HCT116 (cell line): ENCODE measurements around the gene CCDC57. TPM values are rescaled to one million over a fixed set of nuclear protein-coding genes. Genes with fewer than 3 reads are reported as not detected.
A peak's percentile ranks its signal among the peaks of the same experiment; 100 is the strongest.

Source experiments
- ATAC-seq: fragments of 200-7000 bp; cut with Tn5 transposase; 2 replicates; pipeline ENCODE4 v1.9.1; 2020; ENCODE audit warnings: mild to moderate bottlenecking, moderate library complexity
- BruUV-seq: library from RNA; stranded (reverse); fragments of 400-500 nt; replicated peaks from 2 replicates; lab custom pipeline; 2021; lab: Mats Ljungman, UMichigan
- CTCF ChIA-PET: fragments of 300-600 bp; sonication (Branson Sonifier 250); formaldehyde crosslinking; loops from one replicate; lab custom pipeline; 2021; ENCODE audit warnings: antibody characterized with exemption; lab: Charles Lee
- POLR2A ChIA-PET: fragments of 300-600, 350-600 bp; sonication (Branson Sonifier 250); formaldehyde crosslinking; loops from one replicate; lab custom pipeline; 2021; ENCODE audit warnings: antibody characterized with exemption; lab: Charles Lee
- RAD21 ChIA-PET, 2 experiments: fragments of 300-600 bp; sonication (Branson Sonifier 250); formaldehyde crosslinking; loops; one replicate each; lab custom pipeline; 2023; ENCODE audit warnings: low total read pairs in 2 of 2; ENCODE audit not compliant: uncharacterized antibody in 2 of 2, unreplicated experiment in 2 of 2, low non-redundant PET in 1 of 2; lab: Charles Lee
- DNase-seq: peaks from one replicate; pipeline ENCODE4 v3.0.0-alpha.2; 2010; ENCODE audit warnings: low read depth, low spot score
- H2AFZ ChIP-seq: fragments of 200-600 bp; shearing (Covaris generic), sonication (generic); 2 replicates; pipeline ENCODE4 v1.6.1; 2017; ENCODE audit warnings: low read depth, mixed run types, mixed read lengths, antibody characterized with exemption, low read length; ENCODE audit not compliant: poor library complexity, severe bottlenecking
- H3K27ac ChIP-seq: 2 replicates; pipeline ENCODE4 v1.5.1; 2012; ENCODE audit warnings: low read depth, low read length
- H3K27me3 ChIP-seq: fragments of 200-600 bp; sonication (generic); 2 replicates; pipeline ENCODE4 v1.6.1; 2016; ENCODE audit warnings: mixed run types, low read length, mixed read lengths; ENCODE audit not compliant: insufficient read depth
- H3K36me3 ChIP-seq, 2 experiments: fragments of 200-500 bp in 1 of 2; fragments of 200-600 bp in 1 of 2; sonication (Bioruptor generic) in 1 of 2; sonication (generic) in 1 of 2; 2 replicates each; pipeline versions ENCODE4 v1.5.1 to v1.6.1; 2014 to 2016; ENCODE audit warnings: low read length in 2 of 2, inconsistent platforms in 1 of 2, mixed read lengths in 1 of 2, mixed run types in 1 of 2; ENCODE audit not compliant: insufficient read depth in 2 of 2, control insufficient read depth in 1 of 2
- H3K4me1 ChIP-seq, 2 experiments: fragments of 200-600 bp in 1 of 2; sonication (generic) in 1 of 2; 2 replicates each; pipeline versions ENCODE4 v1.5.1 to v1.6.1; 2012 to 2017; ENCODE audit warnings: low read length in 2 of 2, inconsistent platforms in 1 of 2, mild to moderate bottlenecking in 1 of 2, mixed read lengths in 1 of 2, mixed run types in 1 of 2, moderate library complexity in 1 of 2; ENCODE audit not compliant: insufficient read depth in 2 of 2, control insufficient read depth in 1 of 2
- H3K4me2 ChIP-seq: fragments of 200-600 bp; sonication (generic); 2 replicates; pipeline ENCODE4 v1.6.1; 2017; ENCODE audit warnings: mixed run types, low read length, mixed read lengths
- H3K4me3 ChIP-seq, 2 experiments: fragments of 200-600 bp in 1 of 2; sonication (generic) in 1 of 2; replicated peaks in 1 of 2; 2 replicates each; pipeline ENCODE4 v1.5.1; 2011 to 2016; ENCODE audit warnings: low read length in 2 of 2, control low read depth in 1 of 2, low read depth in 1 of 2, mild to moderate bottlenecking in 1 of 2, mixed read lengths in 1 of 2, mixed run types in 1 of 2
- H3K79me2 ChIP-seq: fragments of 200-600 bp; sonication (generic); 2 replicates; pipeline ENCODE4 v1.6.1; 2017; ENCODE audit warnings: mild to moderate bottlenecking, mixed run types, low read length, moderate library complexity, mixed read lengths; ENCODE audit not compliant: insufficient read depth
- H3K9ac ChIP-seq: fragments of 200-600 bp; sonication (generic); 2 replicates; pipeline ENCODE4 v1.6.1; 2016; ENCODE audit warnings: low read length, mixed read lengths
- H3K9me2 ChIP-seq: fragments of 200-600 bp; sonication (generic), shearing (Covaris generic); 2 replicates; pipeline ENCODE4 v1.6.1; 2017; ENCODE audit warnings: mixed run types, mild to moderate bottlenecking, moderate library complexity; ENCODE audit not compliant: insufficient read depth
- H3K9me3 ChIP-seq, 2 experiments: fragments of 200-500 bp in 1 of 2; fragments of 200-600 bp in 1 of 2; sonication (Bioruptor generic) in 1 of 2; sonication (generic) in 1 of 2; 2 replicates each; pipeline ENCODE4 v1.6.1; 2014 to 2017; ENCODE audit warnings: low read length in 2 of 2, mixed read lengths in 2 of 2, inconsistent platforms in 1 of 2, low read depth in 1 of 2, mild to moderate bottlenecking in 1 of 2, mixed run types in 1 of 2, moderate library complexity in 1 of 2; ENCODE audit not compliant: control insufficient read depth in 1 of 2, insufficient read depth in 1 of 2
- H4K20me1 ChIP-seq: fragments of 200-600 bp; sonication (generic), shearing (Covaris generic); 2 replicates; pipeline ENCODE4 v1.6.1; 2017; ENCODE audit warnings: mixed run types, mild to moderate bottlenecking, moderate library complexity; ENCODE audit not compliant: insufficient read depth
- ATF3 ChIP-seq: IDR thresholded peaks from 2 replicates; pipeline ENCODE4 v1.6.1; 2012
- CBX3 ChIP-seq: IDR thresholded peaks from 2 replicates; pipeline ENCODE4 v1.6.1; 2012; ENCODE audit warnings: low read depth
- CEBPB ChIP-seq: IDR thresholded peaks from 2 replicates; pipeline ENCODE4 v1.6.1; 2012; ENCODE audit warnings: low read depth
- EGR1 ChIP-seq: IDR thresholded peaks from 2 replicates; pipeline ENCODE4 v1.6.1; 2012; ENCODE audit warnings: low read depth
- EZH2phosphoT487 ChIP-seq: fragments of 200-600 bp; IDR thresholded peaks from 2 replicates; pipeline ENCODE4 v1.6.1; 2018; ENCODE audit warnings: antibody characterized with exemption, borderline replicate concordance
- POLR2A ChIP-seq: IDR thresholded peaks from 2 replicates; pipeline ENCODE4 v1.7.0; 2011; ENCODE audit warnings: borderline replicate concordance; ENCODE audit not compliant: insufficient read depth, insufficient read length; ENCODE audit errors: extremely low read depth
- RAD21 ChIP-seq: IDR thresholded peaks from 2 replicates; pipeline ENCODE4 v1.6.1; 2012; ENCODE audit warnings: low read depth, mild to moderate bottlenecking
- REST ChIP-seq: IDR thresholded peaks from 2 replicates; pipeline ENCODE4 v1.6.1; 2012; ENCODE audit warnings: low read depth
- SIN3A ChIP-seq: IDR thresholded peaks from 2 replicates; pipeline ENCODE4 v1.6.1; 2012; ENCODE audit warnings: low read depth
- SP1 ChIP-seq: IDR thresholded peaks from 2 replicates; pipeline ENCODE4 v1.6.1; 2012; ENCODE audit warnings: low read depth
- SRF ChIP-seq: IDR thresholded peaks from 2 replicates; pipeline ENCODE4 v1.6.1; 2012; ENCODE audit warnings: low read depth
- intact Hi-C: fragments of 100-400 bp; cut with micrococcal nuclease; formaldehyde crosslinking; loops from 2 replicates; pipeline ENCODE4 v1.10.0; 2022
- total RNA-seq: library from RNA; stranded (reverse); gene quantifications from one replicate; pipeline ENCODE4 v1.2.1, GENCODE V29; 2021; ENCODE audit not compliant: unreplicated experiment

CCDC57 gene
- total RNA-seq, 1 experiment from 2014 or later, result 143 TPM

GRCh38 chr17:82089723-82090548 is 122.7 kb downstream of the CCDC57 start:
- no TSS peak for BruUV-seq
- RAD21 ChIA-PET, result no interaction called here
- H3K36me3 ChIP-seq, result peaks cover 86 to 96% of the 10 kb centered on the region in 2 experiments
- intact Hi-C loops, result no loop called here
- H3K27ac ChIP-seq, result peak overlapping the region; percentile 14; the same call in 1 of the 2 replicates
- H3K4me2 ChIP-seq, result no peak overlapping the region
- CTCF ChIA-PET, result no interaction called here
- H3K79me2 ChIP-seq, result peaks cover 86% of the 10 kb centered on the region
- no peaks in the 10 kb centered on the region for H3K27me3 ChIP-seq
- no peaks in the 10 kb centered on the region for H3K4me1 ChIP-seq
- no peak for TF ChIP-seq SIN3A
- TF ChIP-seq REST, result no peak
- TF ChIP-seq EZH2phosphoT487, result no peak
- TF ChIP-seq CBX3, result no peak
- no peak for TF ChIP-seq POLR2A
- TF ChIP-seq EGR1, result no peak
- no peak for TF ChIP-seq SRF
- TF ChIP-seq ATF3, result no peak
- TF ChIP-seq RAD21, result no peak
- TF ChIP-seq SP1, result no peak
- no peak for TF ChIP-seq CEBPB
- TF ChIP-seq, all 23 proteins: peak for 0
- H4K20me1 ChIP-seq, result peaks cover 6% of the 10 kb centered on the region; the same call in 1 of the 2 replicates
- H3K9me3 ChIP-seq, result no peaks in the 10 kb centered on the region
- POLR2A ChIA-PET, result no interaction called here
- ATAC-seq, result peak; percentile 12; the same call in 1 of the 2 replicates
- H3K9ac ChIP-seq, result no peak overlapping the region
- H3K9me2 ChIP-seq, result no peaks in the 10 kb centered on the region
- no peak overlapping the region for H3K4me3 ChIP-seq
- no peak for DNase-seq
- H2AFZ ChIP-seq, result no peak overlapping the region
